ENCODE measurements around the gene PXYLP1.

The PXYLP1 gene

DNA sequence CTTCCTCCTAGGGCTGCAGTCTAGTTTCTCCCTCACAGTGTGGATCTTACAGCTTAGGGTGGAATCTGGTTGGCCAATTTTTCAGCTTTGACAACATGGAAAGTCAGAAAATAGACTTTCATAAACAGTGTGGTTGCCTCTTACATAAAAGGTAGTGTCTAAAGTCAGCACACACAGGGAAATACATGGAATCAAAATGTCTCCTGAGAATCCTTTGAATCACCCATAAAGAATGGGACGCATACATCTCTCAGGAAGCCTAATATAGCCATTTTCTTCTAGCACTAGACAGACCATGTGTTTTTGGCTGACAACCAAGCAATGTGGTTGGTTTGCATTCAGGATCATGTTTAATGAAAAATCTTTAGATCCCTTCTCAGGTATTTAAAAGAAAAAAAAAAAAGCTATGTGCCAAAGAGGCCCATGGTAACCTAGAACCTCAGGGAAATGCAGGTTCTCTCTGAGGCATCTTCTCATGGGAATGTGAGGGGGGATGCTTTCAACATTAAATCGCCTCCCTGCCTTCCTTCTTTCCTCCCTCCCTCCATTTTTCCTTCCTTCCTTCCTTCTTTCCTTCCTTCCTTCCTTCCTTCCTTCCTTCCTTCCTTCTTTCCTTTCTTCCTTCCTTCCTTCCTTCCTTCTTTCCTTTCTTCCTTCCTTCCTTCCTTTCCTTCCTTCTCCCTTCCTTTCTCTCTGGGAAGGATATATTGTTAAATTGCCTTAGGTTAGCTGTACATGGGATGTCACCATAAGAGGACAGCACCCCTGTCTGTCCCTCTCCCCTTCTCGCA, 102.4 kb downstream of the PXYLP1 start:
- H3K27ac ChIP-seq (ENCODE audit: low read length, poor library complexity, severe bottlenecking) = no peak overlapping the region
- H3K4ac ChIP-seq (ENCODE audit: low read depth in 1 of 2, low read length in 2 of 2) = peak overlapping the region; percentile 57 to 83
- DNase-seq = peak; percentile 78
- H2BK120ac ChIP-seq (ENCODE audit: low read depth, low read length) = no peak overlapping the region
- 100% methylated on average over 2 of the region's 3 CpGs for WGBS
- peak overlapping the region; percentile 80 for H4K91ac ChIP-seq (ENCODE audit: low read length)
- peak overlapping the region; percentile 65 for H2AK5ac ChIP-seq (ENCODE audit: low read length, severe bottlenecking)
- H3K23ac ChIP-seq (ENCODE audit: low read length in 2 of 2) = no peak overlapping the region
- peaks cover 7% of the 10 kb centered on the region for H3K79me1 ChIP-seq (replicated peaks; ENCODE audit: low read length, poor library complexity, severe bottlenecking)
- peak overlapping the region in 1 of 2 experiments; percentile 87 for H3K18ac ChIP-seq (ENCODE audit: low read depth in 1 of 2, low read length in 2 of 2)
- H3K36me3 ChIP-seq (ENCODE audit: control insufficient read depth in 1 of 2, insufficient read depth in 2 of 2, low read depth in 1 of 2, low read length in 2 of 2) = peaks cover 0 to 3% of the 10 kb centered on the region in 2 experiments
- no peak overlapping the region for H2BK15ac ChIP-seq (ENCODE audit: low read depth, poor library complexity, severe bottlenecking)
- no peak overlapping the region for H3K4me2 ChIP-seq (ENCODE audit: low read length, poor library complexity, severe bottlenecking)
- peak overlapping the region; percentile 69 to 73 for H2BK12ac ChIP-seq (ENCODE audit: low read length in 2 of 2)
- no peak overlapping the region for H3K4me3 ChIP-seq (ENCODE audit: insufficient read depth in 1 of 2, low read depth in 1 of 2, low read length in 2 of 2)
- no peak overlapping the region for H2BK5ac ChIP-seq (ENCODE audit: low read depth, low read length, poor library complexity, severe bottlenecking)
- H3K27me3 ChIP-seq (ENCODE audit: control insufficient read depth in 1 of 2, insufficient read depth in 1 of 2, low read length in 2 of 2) = no peaks in the 10 kb centered on the region
- peaks cover 26% of the 10 kb centered on the region for H3K4me1 ChIP-seq (ENCODE audit: control insufficient read depth, insufficient read depth, low read depth, low read length)
- peak overlapping the region; percentile 0 for H3K9ac ChIP-seq (ENCODE audit: low read length)
- no peak overlapping the region for H3K14ac ChIP-seq (ENCODE audit: low read length in 2 of 2)
- peak overlapping the region; percentile 66 for H4K8ac ChIP-seq (ENCODE audit: low read length)
- no peaks in the 10 kb centered on the region for H3K9me3 ChIP-seq (ENCODE audit: control insufficient read depth, low read length)
- H2AFZ ChIP-seq (ENCODE audit: low read depth, low read length) = no peak overlapping the region

DNA sequence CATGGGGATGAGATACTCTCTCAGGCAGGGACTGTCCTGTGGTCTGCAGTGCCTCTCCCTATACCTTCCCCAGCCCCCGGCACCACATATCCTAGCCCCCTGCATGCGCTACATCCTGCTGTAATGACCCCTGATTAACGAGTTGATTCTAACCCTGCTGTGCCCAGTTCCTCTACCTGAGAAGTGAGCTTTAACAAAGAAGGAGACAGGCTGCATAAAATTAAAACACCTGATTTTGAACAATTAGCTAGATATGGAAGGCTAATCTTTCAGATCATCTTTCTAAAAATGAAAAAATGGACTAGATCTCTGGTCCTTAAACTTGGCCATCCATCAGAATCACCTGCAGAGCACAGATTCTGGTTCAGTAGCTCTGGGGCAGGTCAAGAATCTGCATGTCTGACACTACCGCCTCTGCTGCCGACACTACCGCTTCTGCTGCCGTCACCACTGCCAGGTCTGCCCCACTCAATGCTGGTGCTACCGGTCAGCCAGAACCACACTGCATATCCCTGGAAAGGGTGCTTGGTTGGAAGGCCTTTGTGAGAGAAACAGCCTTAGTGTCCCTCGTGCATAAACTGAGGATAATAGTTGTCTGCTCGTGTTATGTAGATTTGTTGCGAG, 103.1 kb downstream of the PXYLP1 start:
- Histone ChIP-seq H3K14ac (ENCODE audit: low read length in 2 of 2) (peak overlapping the region in 1 of 2 experiments; percentile 14), H2BK120ac (ENCODE audit: low read depth, low read length) (no peak overlapping the region), H2AK5ac (ENCODE audit: low read length, severe bottlenecking) (peak overlapping the region; percentile 29), H2AFZ (ENCODE audit: low read depth, low read length) (no peak overlapping the region), H3K4me3 (ENCODE audit: insufficient read depth in 1 of 2, low read depth in 1 of 2, low read length in 2 of 2) (no peak overlapping the region), H3K18ac (ENCODE audit: low read depth in 1 of 2, low read length in 2 of 2) (peak overlapping the region; percentile 34 to 87), H3K36me3 (ENCODE audit: control insufficient read depth in 1 of 2, insufficient read depth in 2 of 2, low read depth in 1 of 2, low read length in 2 of 2) (peaks cover 0 to 3% of the 10 kb centered on the region in 2 experiments), H2BK15ac (ENCODE audit: low read depth, poor library complexity, severe bottlenecking) (no peak overlapping the region), H4K8ac (ENCODE audit: low read length) (peak overlapping the region; percentile 66), H3K79me1 (replicated peaks; ENCODE audit: low read length, poor library complexity, severe bottlenecking) (peaks cover 7% of the 10 kb centered on the region), H3K23ac (ENCODE audit: low read length in 2 of 2) (no peak overlapping the region), H3K4me1 (ENCODE audit: control insufficient read depth, insufficient read depth, low read depth, low read length) (peaks cover 26% of the 10 kb centered on the region), H3K27me3 (ENCODE audit: control insufficient read depth in 1 of 2, insufficient read depth in 1 of 2, low read length in 2 of 2) (no peaks in the 10 kb centered on the region), H4K91ac (ENCODE audit: low read length) (peak overlapping the region; percentile 80), H3K27ac (ENCODE audit: low read length, poor library complexity, severe bottlenecking) (no peak overlapping the region), H3K9me3 (ENCODE audit: control insufficient read depth, low read length) (no peaks in the 10 kb centered on the region), H3K4ac (ENCODE audit: low read depth in 1 of 2, low read length in 2 of 2) (peak overlapping the region; percentile 19 to 57), H2BK5ac (ENCODE audit: low read depth, low read length, poor library complexity, severe bottlenecking) (no peak overlapping the region), H3K4me2 (ENCODE audit: low read length, poor library complexity, severe bottlenecking) (no peak overlapping the region), H2BK12ac (ENCODE audit: low read length in 2 of 2) (peak overlapping the region; percentile 69 to 73), H3K9ac (ENCODE audit: low read length) (no peak overlapping the region)
- 80% methylated on average over 10 of the region's 11 CpGs for WGBS
- DNase-seq = no peak

DNA sequence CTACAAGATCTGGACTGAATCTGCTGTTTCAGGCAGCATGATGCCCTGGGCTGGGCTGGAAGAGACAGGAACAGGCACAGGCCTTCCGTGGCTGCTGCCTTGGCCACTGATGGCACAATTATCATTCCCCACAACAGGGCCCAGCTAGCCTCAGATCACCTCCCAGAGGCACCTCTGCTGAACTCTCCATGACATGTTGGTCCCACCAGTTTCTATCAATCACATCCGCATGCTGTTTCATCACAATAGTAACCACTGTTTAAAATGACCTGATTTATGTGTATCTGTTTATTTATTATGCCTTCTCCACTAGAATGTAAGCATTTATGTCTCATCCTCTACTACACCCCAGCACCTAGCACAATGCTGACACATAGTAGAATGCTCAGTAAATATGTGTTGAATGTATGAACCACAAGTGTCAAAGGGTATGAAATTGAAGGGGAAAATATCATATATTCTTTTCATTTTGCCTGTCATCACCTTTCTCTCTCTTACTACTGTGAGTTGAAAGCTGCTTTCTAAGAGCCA, 104.0 kb downstream of the PXYLP1 start:
- Histone ChIP-seq H2AFZ (ENCODE audit: low read depth, low read length) (no peak overlapping the region), H3K23ac (ENCODE audit: low read length in 2 of 2) (no peak overlapping the region), H3K9ac (ENCODE audit: low read length) (peak overlapping the region; percentile 9), H2AK5ac (ENCODE audit: low read length, severe bottlenecking) (peak overlapping the region; percentile 81), H2BK5ac (ENCODE audit: low read depth, low read length, poor library complexity, severe bottlenecking) (no peak overlapping the region), H2BK15ac (ENCODE audit: low read depth, poor library complexity, severe bottlenecking) (peak overlapping the region; percentile 90), H3K27ac (ENCODE audit: low read length, poor library complexity, severe bottlenecking) (no peak overlapping the region), H3K79me1 (replicated peaks; ENCODE audit: low read length, poor library complexity, severe bottlenecking) (peaks cover 3% of the 10 kb centered on the region), H3K9me3 (ENCODE audit: control insufficient read depth, low read length) (no peaks in the 10 kb centered on the region), H3K4ac (ENCODE audit: low read depth in 1 of 2, low read length in 2 of 2) (peak overlapping the region; percentile 83 to 89), H3K4me1 (ENCODE audit: control insufficient read depth, insufficient read depth, low read depth, low read length) (peaks cover 22% of the 10 kb centered on the region), H3K36me3 (ENCODE audit: control insufficient read depth in 1 of 2, insufficient read depth in 2 of 2, low read depth in 1 of 2, low read length in 2 of 2) (peaks cover 0 to 3% of the 10 kb centered on the region in 2 experiments), H3K4me3 (ENCODE audit: insufficient read depth in 1 of 2, low read depth in 1 of 2, low read length in 2 of 2) (no peak overlapping the region), H3K14ac (ENCODE audit: low read length in 2 of 2) (no peak overlapping the region), H3K4me2 (ENCODE audit: low read length, poor library complexity, severe bottlenecking) (no peak overlapping the region), H3K27me3 (ENCODE audit: control insufficient read depth in 1 of 2, insufficient read depth in 1 of 2, low read length in 2 of 2) (no peaks in the 10 kb centered on the region), H2BK12ac (ENCODE audit: low read length in 2 of 2) (peak overlapping the region; percentile 16 to 88), H4K8ac (ENCODE audit: low read length) (peak overlapping the region; percentile 94), H3K18ac (ENCODE audit: low read depth in 1 of 2, low read length in 2 of 2) (peak overlapping the region; percentile 69 to 91), H4K91ac (ENCODE audit: low read length) (peak overlapping the region; percentile 72), H2BK120ac (ENCODE audit: low read depth, low read length) (no peak overlapping the region)
- WGBS = 56% methylated on average over 1 of the region's 2 CpGs
- peak; percentile 69 for DNase-seq
